Smooth muscle cell (in vitro differentiated cells): ENCODE measurements around the gene DLK1. TPM values are rescaled to one million over a fixed set of nuclear protein-coding genes. Genes with fewer than 3 reads are reported as not detected.

Experiments
- DNase-seq: peaks from one replicate; lab custom pipeline; 2025; ENCODE audit not compliant: unreplicated experiment; lab: John Stamatoyannopoulos, UW
- H2AFZ ChIP-seq: fragments of 200-600 bp; sonication (generic); 2 replicates; pipeline ENCODE4 v1.6.0; 2016; ENCODE audit warnings: antibody characterized with exemption, low read depth, mild to moderate bottlenecking
- H3F3A ChIP-seq: fragments of 200-600 bp; sonication (generic); 2 replicates; pipeline ENCODE4 v1.6.0; 2017; ENCODE audit warnings: antibody characterized with exemption, low read depth
- H3K27ac ChIP-seq: fragments of 200-600 bp; sonication (generic); 2 replicates; pipeline ENCODE4 v1.5.1; 2016; ENCODE audit warnings: low read depth, mild to moderate bottlenecking
- H3K27me3 ChIP-seq: fragments of 200-600 bp; sonication (generic); 2 replicates; pipeline ENCODE4 v1.6.1; 2016; ENCODE audit warnings: low read depth, mild to moderate bottlenecking
- H3K36me3 ChIP-seq: fragments of 200-600 bp; sonication (generic); 2 replicates; pipeline ENCODE4 v1.5.1; 2016; ENCODE audit warnings: low read depth
- H3K4me1 ChIP-seq: fragments of 200-600 bp; sonication (generic); 2 replicates; pipeline ENCODE4 v1.5.1; 2016; ENCODE audit warnings: low read depth
- H3K4me2 ChIP-seq: fragments of 200-600 bp; sonication (generic); 2 replicates; pipeline ENCODE4 v1.6.0; 2016; ENCODE audit warnings: mild to moderate bottlenecking
- H3K4me3 ChIP-seq: fragments of 200-600 bp; sonication (generic); 2 replicates; pipeline ENCODE4 v1.5.1; 2016; ENCODE audit warnings: mild to moderate bottlenecking
- H3K79me2 ChIP-seq: fragments of 200-600 bp; sonication (generic); 2 replicates; pipeline ENCODE4 v1.6.0; 2016; ENCODE audit warnings: low read depth, mild to moderate bottlenecking
- H3K9ac ChIP-seq: fragments of 200-600 bp; sonication (generic); 2 replicates; pipeline ENCODE4 v1.6.0; 2016; ENCODE audit warnings: low read depth
- H3K9me3 ChIP-seq: fragments of 200-600 bp; sonication (generic); replicated peaks from 2 replicates; pipeline ENCODE4 v1.5.1; 2016; ENCODE audit warnings: low read depth
- H4K20me1 ChIP-seq: fragments of 200-600 bp; sonication (generic); 2 replicates; pipeline ENCODE4 v1.6.0; 2016; ENCODE audit warnings: low read depth
- WGBS: methylation state at CpG from one replicate; pipeline ENCODE4 v1.1.7; 2016; ENCODE audit warnings: low lambda C conversion rate; 5-methylcytosine and 5-hydroxymethylcytosine counted together
- polyA plus RNA-seq: library from polyadenylated mRNA; unstranded; fragments of >200 nt; fragmentation: Nextera tagmentation; extraction: Ambion mirVana; gene quantifications from 2 replicates; pipeline ENCODE4 v1.2.1, GENCODE V29; 2016
- total RNA-seq: library from RNA; depleted of rRNA; stranded (reverse); fragments of >200 nt; gene quantifications from 2 replicates; pipeline ENCODE4 v1.2.3, GENCODE V29; 2014
- TF ChIP-seq, protein P1 (sequence below): fragments of 200-600 bp; sonication (generic); IDR thresholded peaks from 2 replicates; pipeline ENCODE4 v1.5.1; 2017; ENCODE audit warnings: borderline replicate concordance, mild to moderate bottlenecking, antibody characterized with exemption; ENCODE audit not compliant: insufficient read depth, poor library complexity, severe bottlenecking

Gene DLK1
- total and polyA plus RNA-seq, 2 experiments from 2014 or later = 3,515 to 15,731 TPM

DNA sequence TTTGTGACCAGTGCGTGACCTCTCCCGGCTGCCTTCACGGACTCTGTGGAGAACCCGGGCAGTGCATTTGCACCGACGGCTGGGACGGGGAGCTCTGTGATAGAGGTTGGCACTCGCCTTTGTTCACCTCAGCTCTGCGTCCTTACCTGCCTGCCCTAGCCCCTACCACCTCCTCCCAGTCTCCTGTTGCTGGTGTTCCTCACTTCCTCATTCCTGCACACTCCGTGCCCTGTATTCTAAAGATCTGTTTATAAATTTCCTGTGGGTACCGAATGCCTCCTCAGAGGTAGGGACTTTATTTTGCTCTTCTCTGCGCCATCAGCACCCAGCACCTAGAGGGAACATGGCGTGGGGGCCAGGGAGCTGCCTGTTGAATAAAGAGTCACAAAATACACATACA lies 2.3 kb downstream of the DLK1 start:
- H3K4me3 ChIP-seq = peak overlapping the region; percentile 76
- H3K27ac ChIP-seq = peak overlapping the region; percentile 70
- H3K9ac ChIP-seq = peak overlapping the region; percentile 11
- H3K4me2 ChIP-seq = peak overlapping the region; percentile 96
- TF ChIP-seq, protein P1, sequence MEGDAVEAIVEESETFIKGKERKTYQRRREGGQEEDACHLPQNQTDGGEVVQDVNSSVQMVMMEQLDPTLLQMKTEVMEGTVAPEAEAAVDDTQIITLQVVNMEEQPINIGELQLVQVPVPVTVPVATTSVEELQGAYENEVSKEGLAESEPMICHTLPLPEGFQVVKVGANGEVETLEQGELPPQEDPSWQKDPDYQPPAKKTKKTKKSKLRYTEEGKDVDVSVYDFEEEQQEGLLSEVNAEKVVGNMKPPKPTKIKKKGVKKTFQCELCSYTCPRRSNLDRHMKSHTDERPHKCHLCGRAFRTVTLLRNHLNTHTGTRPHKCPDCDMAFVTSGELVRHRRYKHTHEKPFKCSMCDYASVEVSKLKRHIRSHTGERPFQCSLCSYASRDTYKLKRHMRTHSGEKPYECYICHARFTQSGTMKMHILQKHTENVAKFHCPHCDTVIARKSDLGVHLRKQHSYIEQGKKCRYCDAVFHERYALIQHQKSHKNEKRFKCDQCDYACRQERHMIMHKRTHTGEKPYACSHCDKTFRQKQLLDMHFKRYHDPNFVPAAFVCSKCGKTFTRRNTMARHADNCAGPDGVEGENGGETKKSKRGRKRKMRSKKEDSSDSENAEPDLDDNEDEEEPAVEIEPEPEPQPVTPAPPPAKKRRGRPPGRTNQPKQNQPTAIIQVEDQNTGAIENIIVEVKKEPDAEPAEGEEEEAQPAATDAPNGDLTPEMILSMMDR = no peak
- no peak for DNase-seq
- H3K4me1 ChIP-seq = peaks cover 43% of the 10 kb centered on the region
- no peaks in the 10 kb centered on the region for H3K36me3 ChIP-seq
- H2AFZ ChIP-seq = no peak overlapping the region
- peaks cover 50% of the 10 kb centered on the region for H3K79me2 ChIP-seq
- H3F3A ChIP-seq = peaks cover 35% of the 10 kb centered on the region
- peaks cover 7% of the 10 kb centered on the region for H3K27me3 ChIP-seq
- peaks cover 34% of the 10 kb centered on the region for H4K20me1 ChIP-seq
- no peaks in the 10 kb centered on the region for H3K9me3 ChIP-seq
- WGBS = 78% methylated on average over 13 of the region's 13 CpGs

DNA sequence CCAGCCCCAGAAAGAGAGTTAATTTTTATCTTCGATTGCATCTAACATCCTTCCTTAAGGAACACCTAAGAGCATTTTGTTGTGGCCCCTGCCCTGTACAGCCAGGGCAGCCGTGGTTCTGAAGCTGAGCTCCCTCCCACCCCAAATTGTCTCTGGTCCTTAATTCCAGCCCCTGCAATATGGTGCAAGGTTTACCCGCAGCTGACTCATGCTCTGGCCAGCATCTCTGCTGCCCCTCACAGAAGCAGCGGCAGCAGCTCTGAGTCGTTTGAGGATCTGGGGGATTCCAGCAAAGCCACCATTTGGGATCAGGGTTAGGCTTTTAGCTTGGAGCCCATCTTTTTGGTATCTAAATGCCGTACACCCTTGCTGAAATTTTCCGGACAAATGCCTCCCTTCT lies 3.3 kb downstream of the DLK1 start:
- Histone ChIP-seq H3K9me3 (no peaks in the 10 kb centered on the region), H3F3A (peaks cover 35% of the 10 kb centered on the region), H3K27ac (peak overlapping the region; percentile 70), H3K79me2 (peaks cover 50% of the 10 kb centered on the region), H3K4me1 (peaks cover 39% of the 10 kb centered on the region), H3K9ac (no peak overlapping the region), H3K27me3 (peaks cover 7% of the 10 kb centered on the region), H3K4me3 (peak overlapping the region; percentile 76), H3K36me3 (no peaks in the 10 kb centered on the region), H2AFZ (no peak overlapping the region), H4K20me1 (peaks cover 34% of the 10 kb centered on the region), H3K4me2 (peak overlapping the region; percentile 96)
- 20% methylated on average over 7 of the region's 7 CpGs for WGBS
- TF ChIP-seq, protein P1 = no peak
- no peak for DNase-seq

DNA sequence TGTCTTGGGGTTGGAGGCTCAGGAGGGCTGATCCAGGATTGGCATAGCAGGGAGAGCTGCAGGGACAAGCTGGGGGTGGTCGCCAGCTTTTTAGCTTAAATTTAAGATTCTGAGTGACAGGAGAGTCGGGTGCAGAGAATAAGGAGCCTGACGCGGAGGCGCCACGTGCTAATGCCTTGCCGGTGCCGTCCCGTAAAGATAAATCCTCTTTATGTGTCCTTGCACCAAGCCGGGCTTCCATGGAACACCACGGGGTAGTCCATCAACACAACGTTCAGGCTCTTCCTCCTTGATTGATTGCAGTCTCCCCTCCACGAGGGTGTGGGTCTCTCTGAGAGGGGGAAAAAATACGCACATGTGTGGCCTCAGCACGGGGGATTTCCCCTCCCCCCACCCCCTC lies 3.9 kb downstream of the DLK1 start:
- H4K20me1 ChIP-seq = peaks cover 34% of the 10 kb centered on the region
- peaks cover 40% of the 10 kb centered on the region for H3F3A ChIP-seq
- 31% methylated on average over 15 of the region's 15 CpGs for WGBS
- H3K9ac ChIP-seq = no peak overlapping the region
- peaks cover 7% of the 10 kb centered on the region for H3K27me3 ChIP-seq
- TF ChIP-seq, protein P1 = no peak
- no peak overlapping the region for H3K4me3 ChIP-seq
- H3K9me3 ChIP-seq = no peaks in the 10 kb centered on the region
- H3K27ac ChIP-seq = peak overlapping the region; percentile 70
- no peak for DNase-seq
- H3K4me1 ChIP-seq = peaks cover 39% of the 10 kb centered on the region
- H3K79me2 ChIP-seq = peaks cover 46% of the 10 kb centered on the region
- H3K36me3 ChIP-seq = no peaks in the 10 kb centered on the region
- no peak overlapping the region for H2AFZ ChIP-seq
- H3K4me2 ChIP-seq = peak overlapping the region; percentile 67

DNA sequence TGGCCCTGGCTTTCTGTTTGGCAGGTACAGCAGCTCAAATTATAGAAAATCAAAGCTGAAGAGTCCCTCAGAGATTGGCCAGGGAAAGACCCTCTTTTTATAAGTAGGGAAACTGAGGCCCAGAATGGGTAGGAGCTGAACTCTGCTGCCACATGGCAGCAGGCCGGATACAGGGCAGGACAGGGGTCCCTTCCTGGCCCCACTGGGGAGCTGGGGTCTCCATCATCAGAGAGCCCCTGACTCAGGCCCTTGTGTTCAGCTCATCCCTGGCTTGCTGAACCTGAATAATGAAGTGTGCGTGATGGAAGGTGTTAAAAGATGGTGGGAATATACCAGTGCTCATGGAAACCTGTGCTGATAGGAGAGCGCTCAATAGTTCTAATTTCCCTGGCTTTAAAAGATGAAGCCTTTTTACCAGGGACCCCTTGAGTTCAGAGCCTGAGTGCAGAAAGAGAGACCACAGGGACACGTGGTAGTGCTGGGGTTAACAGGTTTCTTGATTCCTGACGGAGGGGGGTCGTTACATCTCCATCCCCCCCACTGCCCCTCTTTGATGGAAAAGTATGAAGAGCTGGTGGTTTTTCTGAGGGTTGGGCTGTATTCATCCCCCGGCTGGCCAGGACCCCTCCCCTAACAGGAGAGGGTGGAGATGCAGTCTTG lies 4.4 kb downstream of the DLK1 start:
- Histone ChIP-seq H2AFZ (no peak overlapping the region), H4K20me1 (peaks cover 34% of the 10 kb centered on the region), H3K4me2 (no peak overlapping the region), H3F3A (peaks cover 46% of the 10 kb centered on the region), H3K4me1 (peaks cover 39% of the 10 kb centered on the region), H3K27me3 (peaks cover 7% of the 10 kb centered on the region), H3K4me3 (no peak overlapping the region), H3K79me2 (peaks cover 40% of the 10 kb centered on the region), H3K9me3 (no peaks in the 10 kb centered on the region), H3K9ac (no peak overlapping the region), H3K27ac (peak overlapping the region; percentile 70), H3K36me3 (no peaks in the 10 kb centered on the region)
- TF ChIP-seq, protein P1 = no peak
- WGBS = 84% methylated on average over 7 of the region's 7 CpGs
- no peak for DNase-seq
